H1 (cell line): ENCODE data around the gene SFTPA2. TPM values are rescaled to one million over a fixed set of nuclear protein-coding genes. Genes with fewer than 3 reads are reported as not detected.

ENCODE experiments used
- polyA plus RNA-seq, 7 experiments: library from polyadenylated mRNA; depleted of rRNA in 3 of 7; stranded (reverse) in 5 of 7; unstranded in 2 of 7; fragments of >200 nt in 5 of 7; fragments of 200-250 nt in 2 of 7; gene quantifications; 1 replicate in 5 of 7; 2 replicates in 1 of 7; 4 replicates in 1 of 7; pipeline versions ENCODE4 v1.2.1 to v1.2.3, GENCODE V29; 2011 to 2013; ENCODE audit warnings: missing spikeins in 2 of 7, mixed read lengths in 2 of 7
- small RNA-seq: library from polyadenylated mRNA; stranded (forward); fragments of <200 nt; extraction: miRNeasy Mini kit (QIAGEN cat#:217004); gene quantifications from one replicate; pipeline ENCODE3, GENCODE V24; 2013; ENCODE audit not compliant: insufficient read depth
- total RNA-seq: library from RNA; stranded (reverse); fragmentation: NEBNext Ultra II Directional; extraction: Animal tissue kit (Norgen Biotek cat#: 25700); gene quantifications from 2 replicates; pipeline ENCODE4 v1.2.1, GENCODE V29; 2021

SFTPA2 gene
- total and polyA plus RNA-seq, 2 of the 8 experiments (the other 6 are each of a cell fraction or from before 2014, with no cell fraction given) = not detected

Small RNA genes within 50 kb of the gene (small RNA-seq; reads per million reads assigned to genes)
- gene BX248123.2 (not detected), gene RPS12P18 (not detected)

Other genes starting within 250 kb of the SFTPA2 start
- gene PPIF, start 212.9 kb downstream of the SFTPA2 start, total RNA-seq = 70.2 and 74.9 TPM in 2 replicates
- gene PPIF, start 212.9 kb downstream of the SFTPA2 start, polyA plus RNA-seq (2011; rRNA removed) = 77.6 and 107 TPM in 2 replicates
- gene ZCCHC24, start 114.8 kb downstream of the SFTPA2 start, total RNA-seq = 6.2 and 6.9 TPM in 2 replicates
- 3.9 and 5.8 TPM in 2 replicates for gene ZCCHC24, start 114.8 kb downstream of the SFTPA2 start, polyA plus RNA-seq (2011; rRNA removed)
- gene EIF5AL1, start 47.9 kb downstream of the SFTPA2 start, total RNA-seq = 1.7 and 2.0 TPM in 2 replicates
- 2.0 and 2.2 TPM in 2 replicates for gene EIF5AL1, start 47.9 kb downstream of the SFTPA2 start, polyA plus RNA-seq (2011; rRNA removed)
- not detected in 2 replicates for gene SFTPA1, start 50.5 kb upstream of the SFTPA2 start, total RNA-seq
- gene SFTPA1, start 50.5 kb upstream of the SFTPA2 start, polyA plus RNA-seq (2011; rRNA removed) = not detected in 2 replicates
- gene NUTM2B, start 142.8 kb upstream of the SFTPA2 start, total RNA-seq = 0.17 and 0.44 TPM in 2 replicates
- gene NUTM2B, start 142.8 kb upstream of the SFTPA2 start, polyA plus RNA-seq (2011; rRNA removed) = 0.20 and 0.27 TPM in 2 replicates